ENCODE data around the gene VMP1.

VMP1 gene

DNA sequence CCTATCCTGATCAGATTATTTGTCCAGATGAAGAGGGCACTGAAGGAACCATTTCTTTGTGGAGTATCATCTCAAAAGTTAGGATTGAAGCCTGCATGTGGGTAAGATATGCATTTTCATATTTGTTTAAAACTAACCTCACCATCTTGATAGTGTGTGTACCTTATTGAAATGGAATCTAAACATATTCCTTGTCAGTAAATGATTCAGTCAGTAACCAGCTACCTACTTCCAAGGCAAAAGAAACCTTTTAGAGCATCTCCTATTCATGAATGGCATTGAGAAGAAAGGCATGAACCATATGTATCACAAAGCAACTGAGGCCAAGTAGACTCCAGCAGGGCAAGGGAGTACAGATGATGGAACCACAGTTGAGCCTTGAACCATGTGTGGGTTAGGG is 57.6 kb downstream of the VMP1 start:
- H4K20me1 ChIP-seq (ENCODE audit: control insufficient read depth, insufficient read depth, low read depth, low read length): no peaks in the 10 kb centered on the region
- H3K36me3 ChIP-seq (ENCODE audit: control insufficient read depth, low read length): peaks cover 6% of the 10 kb centered on the region
- no peaks in the 10 kb centered on the region for H3K9me3 ChIP-seq (ENCODE audit: control insufficient read depth, insufficient read depth, low read length)
- H3F3A ChIP-seq (ENCODE audit: control insufficient read depth, insufficient read depth): peaks cover 5% of the 10 kb centered on the region; the same call in 1 of the 2 replicates
- no peak overlapping the region for H3K4me3 ChIP-seq (ENCODE audit: low read length)
- no peaks in the 10 kb centered on the region for H3K9me2 ChIP-seq (replicated peaks; ENCODE audit: control insufficient read depth, low read length)
- H3K4me1 ChIP-seq (ENCODE audit: control insufficient read depth, low read length): peaks cover 6% of the 10 kb centered on the region; the same call in 1 of the 2 replicates
- H3K27me3 ChIP-seq (ENCODE audit: control insufficient read depth, low read length): no peaks in the 10 kb centered on the region
- H3K79me2 ChIP-seq (ENCODE audit: control insufficient read depth, low read length): no peaks in the 10 kb centered on the region
- no peak overlapping the region for H3K4me2 ChIP-seq (ENCODE audit: low read length)
- H3K27ac ChIP-seq (ENCODE audit: low read depth, low read length): no peak overlapping the region
- TF ChIP-seq, protein P1, sequence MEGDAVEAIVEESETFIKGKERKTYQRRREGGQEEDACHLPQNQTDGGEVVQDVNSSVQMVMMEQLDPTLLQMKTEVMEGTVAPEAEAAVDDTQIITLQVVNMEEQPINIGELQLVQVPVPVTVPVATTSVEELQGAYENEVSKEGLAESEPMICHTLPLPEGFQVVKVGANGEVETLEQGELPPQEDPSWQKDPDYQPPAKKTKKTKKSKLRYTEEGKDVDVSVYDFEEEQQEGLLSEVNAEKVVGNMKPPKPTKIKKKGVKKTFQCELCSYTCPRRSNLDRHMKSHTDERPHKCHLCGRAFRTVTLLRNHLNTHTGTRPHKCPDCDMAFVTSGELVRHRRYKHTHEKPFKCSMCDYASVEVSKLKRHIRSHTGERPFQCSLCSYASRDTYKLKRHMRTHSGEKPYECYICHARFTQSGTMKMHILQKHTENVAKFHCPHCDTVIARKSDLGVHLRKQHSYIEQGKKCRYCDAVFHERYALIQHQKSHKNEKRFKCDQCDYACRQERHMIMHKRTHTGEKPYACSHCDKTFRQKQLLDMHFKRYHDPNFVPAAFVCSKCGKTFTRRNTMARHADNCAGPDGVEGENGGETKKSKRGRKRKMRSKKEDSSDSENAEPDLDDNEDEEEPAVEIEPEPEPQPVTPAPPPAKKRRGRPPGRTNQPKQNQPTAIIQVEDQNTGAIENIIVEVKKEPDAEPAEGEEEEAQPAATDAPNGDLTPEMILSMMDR (IDR thresholded peaks at IDR 0.05; ENCODE audit: low read depth, low read length, poor library complexity, severe bottlenecking): no peak
- no peak for TF ChIP-seq EZH2phosphoT487 (IDR thresholded peaks at IDR 0.05; ENCODE audit: borderline replicate concordance, low read length)

DNA sequence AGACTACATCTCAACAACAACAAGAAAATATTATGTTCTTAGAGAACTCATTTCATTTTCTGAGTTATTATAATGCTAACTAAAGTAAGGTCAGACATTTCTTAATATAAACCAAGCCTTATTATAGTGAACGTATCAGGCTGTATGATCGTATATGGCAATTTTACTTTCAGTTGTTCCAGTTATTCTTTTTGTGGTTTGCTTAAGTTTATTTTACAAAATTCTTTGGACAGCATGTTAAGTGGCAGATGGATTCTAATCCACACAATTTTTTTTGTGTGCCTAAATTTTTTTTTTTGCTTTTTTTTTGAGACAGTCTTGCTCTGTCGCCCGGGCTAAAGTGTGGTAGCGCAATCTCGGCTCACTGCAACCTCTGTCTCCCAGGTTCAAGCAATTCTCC is 59.0 kb downstream of the VMP1 start:
- Histone ChIP-seq H3K9me2 (replicated peaks; ENCODE audit: control insufficient read depth, low read length) (no peaks in the 10 kb centered on the region), H4K20me1 (ENCODE audit: control insufficient read depth, insufficient read depth, low read depth, low read length) (no peaks in the 10 kb centered on the region), H3F3A (ENCODE audit: control insufficient read depth, insufficient read depth) (peaks cover 5% of the 10 kb centered on the region; the same call in 1 of the 2 replicates), H3K79me2 (ENCODE audit: control insufficient read depth, low read length) (no peaks in the 10 kb centered on the region), H3K4me2 (ENCODE audit: low read length) (no peak overlapping the region), H3K36me3 (ENCODE audit: control insufficient read depth, low read length) (peaks cover 6% of the 10 kb centered on the region), H3K4me3 (ENCODE audit: low read length) (no peak overlapping the region), H3K9me3 (ENCODE audit: control insufficient read depth, insufficient read depth, low read length) (no peaks in the 10 kb centered on the region), H3K4me1 (ENCODE audit: control insufficient read depth, low read length) (peaks cover 6% of the 10 kb centered on the region; the same call in 1 of the 2 replicates), H3K27ac (ENCODE audit: low read depth, low read length) (no peak overlapping the region), H3K27me3 (ENCODE audit: control insufficient read depth, low read length) (no peaks in the 10 kb centered on the region)
- no peak for TF ChIP-seq EZH2phosphoT487 (IDR thresholded peaks at IDR 0.05; ENCODE audit: borderline replicate concordance, low read length)
- TF ChIP-seq, protein P1 (IDR thresholded peaks at IDR 0.05; ENCODE audit: low read depth, low read length, poor library complexity, severe bottlenecking): no peak

DNA sequence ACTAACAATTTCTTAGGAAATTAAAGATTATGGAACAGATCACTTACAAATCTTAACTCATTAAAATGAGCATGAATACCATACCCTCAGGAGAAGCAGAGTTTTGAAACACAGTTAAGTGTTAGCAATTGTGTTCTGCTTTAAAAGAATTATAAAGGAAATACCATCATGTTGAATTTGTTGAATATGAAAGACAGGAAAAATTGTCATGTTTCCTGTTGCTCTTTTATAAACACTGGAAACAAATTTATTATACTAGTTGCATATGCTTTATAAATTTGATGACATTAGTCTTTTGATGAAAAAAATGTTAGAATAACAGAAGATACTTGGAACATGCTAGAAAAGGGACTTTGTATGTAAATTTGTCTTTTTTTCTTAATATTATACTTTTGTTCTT is 59.7 kb downstream of the VMP1 start:
- H3K79me2 ChIP-seq (ENCODE audit: control insufficient read depth, low read length): no peaks in the 10 kb centered on the region
- peaks cover 5% of the 10 kb centered on the region; the same call in 1 of the 2 replicates for H3F3A ChIP-seq (ENCODE audit: control insufficient read depth, insufficient read depth)
- peaks cover 6% of the 10 kb centered on the region; the same call in 1 of the 2 replicates for H3K4me1 ChIP-seq (ENCODE audit: control insufficient read depth, low read length)
- peaks cover 6% of the 10 kb centered on the region for H3K36me3 ChIP-seq (ENCODE audit: control insufficient read depth, low read length)
- H3K9me2 ChIP-seq (replicated peaks; ENCODE audit: control insufficient read depth, low read length): no peaks in the 10 kb centered on the region
- no peaks in the 10 kb centered on the region for H4K20me1 ChIP-seq (ENCODE audit: control insufficient read depth, insufficient read depth, low read depth, low read length)
- no peak overlapping the region for H3K27ac ChIP-seq (ENCODE audit: low read depth, low read length)
- H3K27me3 ChIP-seq (ENCODE audit: control insufficient read depth, low read length): no peaks in the 10 kb centered on the region
- no peak overlapping the region for H3K4me2 ChIP-seq (ENCODE audit: low read length)
- no peak overlapping the region for H3K4me3 ChIP-seq (ENCODE audit: low read length)
- TF ChIP-seq, protein P1 (IDR thresholded peaks at IDR 0.05; ENCODE audit: low read depth, low read length, poor library complexity, severe bottlenecking): no peak
- TF ChIP-seq EZH2phosphoT487 (IDR thresholded peaks at IDR 0.05; ENCODE audit: borderline replicate concordance, low read length): no peak
- H3K9me3 ChIP-seq (ENCODE audit: control insufficient read depth, insufficient read depth, low read length): no peaks in the 10 kb centered on the region
